Esophagus mucosa (tissue), 1 donor: ENCODE measurements around the gene FARS2. TPM values are rescaled to one million over a fixed set of nuclear protein-coding genes. Genes with fewer than 3 reads are reported as not detected.

Source experiments
- ATAC-seq: fragments of 200-7000 bp; cut with Tn5 transposase; one replicate; pipeline ENCODE4 v1.9.1; 2020
- total RNA-seq: library from RNA; stranded (reverse); gene quantifications from one replicate; pipeline ENCODE4 v1.2.4, GENCODE V29; 2023
- donor health status: DM: yes; HTN: yes; CAD: no.

The FARS2 gene
- total RNA-seq, 1 donor from 2014 or later = 15.4 TPM

GRCh38 chr6:5512422-5512821 lies 251.1 kb downstream of the FARS2 start:
- no peak for ATAC-seq

DNA sequence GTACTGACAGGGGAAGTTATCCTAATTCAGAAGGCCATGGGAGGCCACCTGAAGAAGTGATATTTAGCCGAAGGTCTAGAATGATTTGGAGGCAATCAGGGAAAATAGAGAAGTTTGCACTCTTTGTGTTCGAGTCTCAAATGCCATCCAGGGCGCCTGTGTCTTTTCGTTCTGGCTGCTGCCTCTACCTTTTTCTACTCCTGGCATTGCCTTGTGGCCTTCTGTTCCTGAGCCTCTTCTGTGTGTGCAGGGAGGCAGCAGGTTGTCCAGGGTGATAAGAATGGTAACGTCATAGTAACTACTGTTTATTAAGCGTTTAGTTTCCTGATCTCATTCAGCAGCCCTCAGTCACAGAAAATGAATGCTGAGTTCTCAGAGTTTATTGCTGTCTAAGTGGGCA lies 252.1 kb downstream of the FARS2 start:
- ATAC-seq = no peak

- ATAC-seq = no peak
Measured at GRCh38 chr6:5514353-5514752, 253.0 kb downstream of the FARS2 start.

- ATAC-seq = no peak
Measured at GRCh38 chr6:5515200-5515599, 253.9 kb downstream of the FARS2 start.

DNA sequence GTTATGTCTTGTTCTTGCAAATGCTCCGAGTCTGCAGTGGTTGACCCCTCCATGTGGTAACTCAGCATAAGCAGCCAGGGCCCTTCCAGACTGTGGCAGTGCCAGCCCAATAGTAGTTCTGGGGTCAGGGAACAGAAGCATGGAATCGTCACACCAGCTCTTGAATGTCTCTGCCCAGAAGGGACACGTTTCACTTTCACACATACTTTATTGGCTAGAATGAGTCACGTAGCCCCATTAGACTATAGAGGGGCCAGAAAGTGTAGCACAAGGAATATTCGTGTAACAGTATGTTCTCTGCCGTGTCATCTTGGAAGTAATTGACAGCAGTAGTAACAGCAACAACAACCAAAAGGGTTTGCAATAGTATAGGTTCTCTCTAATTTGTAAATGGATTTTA lies 254.7 kb downstream of the FARS2 start:
- ATAC-seq = no peak

- ATAC-seq = peak; percentile 64
Measured at GRCh38 chr6:5517796-5518195, 256.5 kb downstream of the FARS2 start.

DNA sequence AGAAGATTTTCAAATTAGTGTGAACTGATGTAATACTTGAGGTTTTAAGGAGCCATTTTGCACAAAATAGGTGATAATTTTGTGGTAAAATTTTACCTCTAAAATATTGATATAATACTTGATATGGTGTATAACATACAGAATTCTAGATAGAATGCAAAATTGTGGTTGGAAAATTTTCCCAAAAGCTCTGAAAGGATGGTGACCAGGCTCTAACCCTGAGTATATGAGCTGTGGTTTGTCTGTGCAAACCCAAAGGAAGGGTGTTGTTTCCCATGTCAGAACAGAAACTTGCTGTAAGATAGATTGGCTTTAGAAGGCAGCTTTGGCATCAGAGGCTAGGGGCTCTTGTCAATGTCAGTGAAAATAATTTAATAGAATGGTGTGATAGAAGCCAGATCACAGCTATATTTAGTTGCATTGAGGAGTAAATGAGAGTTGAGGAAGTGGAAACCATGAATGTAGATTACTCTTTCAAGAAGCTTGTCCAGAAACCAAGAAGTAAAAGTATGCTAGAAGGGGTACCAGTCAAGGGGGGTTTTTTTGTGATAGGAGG lies 257.7 kb downstream of the FARS2 start:
- no peak for ATAC-seq

- no peak for ATAC-seq
Measured at GRCh38 chr6:5520796-5521195, 259.5 kb downstream of the FARS2 start.

DNA sequence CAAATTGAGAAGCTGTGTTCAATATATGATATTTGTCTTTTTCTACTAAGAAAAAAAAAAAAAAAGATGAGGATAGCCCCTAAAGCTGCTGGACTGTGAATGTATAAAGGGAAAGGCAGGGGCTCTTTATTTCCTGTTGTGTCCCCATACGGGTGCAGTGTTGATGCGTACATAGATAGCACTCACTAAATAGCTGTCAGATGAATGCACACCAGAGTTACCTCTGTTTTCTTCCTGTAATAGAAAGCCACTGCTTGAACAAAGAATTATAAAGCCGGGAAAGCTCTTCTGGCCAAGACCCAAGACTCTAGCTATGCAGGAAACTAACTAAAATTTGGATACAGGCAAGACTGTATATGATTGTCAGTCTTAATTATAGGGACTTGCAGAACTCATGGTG lies 260.0 kb downstream of the FARS2 start:
- ATAC-seq = no peak

GRCh38 chr6:5522147-5522546 lies 260.8 kb downstream of the FARS2 start:
- ATAC-seq = no peak

DNA sequence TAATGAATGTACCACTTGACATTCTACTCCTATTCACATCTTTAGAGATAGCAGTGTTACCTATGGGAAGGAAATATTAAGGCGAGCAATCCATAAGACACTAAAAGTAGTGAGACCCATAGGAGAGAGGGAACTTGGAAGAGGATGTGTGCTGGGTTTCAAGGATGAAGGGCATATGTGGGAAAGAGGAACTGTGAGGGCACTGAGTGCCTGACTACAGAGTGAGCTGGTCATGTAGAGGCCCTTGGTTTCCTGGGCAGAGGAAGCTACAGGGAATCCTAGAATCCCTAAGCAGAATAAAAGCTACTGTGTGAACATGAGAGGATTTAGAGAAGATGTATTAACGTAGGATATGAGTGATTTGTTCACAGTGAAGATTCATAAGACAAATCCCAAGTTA lies 262.8 kb downstream of the FARS2 start:
- ATAC-seq = no peak

DNA sequence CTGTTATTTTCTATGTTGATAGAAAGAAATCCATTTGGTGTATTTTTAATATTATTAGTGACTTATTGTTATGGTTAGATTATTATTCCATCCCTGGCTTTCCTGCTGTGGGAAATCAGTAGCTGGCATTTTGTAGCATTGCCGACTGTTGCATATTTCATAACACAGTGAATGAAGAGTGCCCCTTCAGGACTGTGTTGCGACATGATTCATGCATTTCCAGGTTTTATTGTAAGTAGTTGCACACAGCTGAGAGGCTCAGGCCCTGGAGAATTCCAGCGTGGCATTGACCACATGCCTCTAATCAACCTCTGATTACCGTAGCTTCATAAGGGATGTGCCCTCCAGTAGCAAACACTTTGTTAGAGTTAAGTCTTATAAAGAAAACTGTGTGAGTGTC lies 263.9 kb downstream of the FARS2 start:
- ATAC-seq = no peak

DNA sequence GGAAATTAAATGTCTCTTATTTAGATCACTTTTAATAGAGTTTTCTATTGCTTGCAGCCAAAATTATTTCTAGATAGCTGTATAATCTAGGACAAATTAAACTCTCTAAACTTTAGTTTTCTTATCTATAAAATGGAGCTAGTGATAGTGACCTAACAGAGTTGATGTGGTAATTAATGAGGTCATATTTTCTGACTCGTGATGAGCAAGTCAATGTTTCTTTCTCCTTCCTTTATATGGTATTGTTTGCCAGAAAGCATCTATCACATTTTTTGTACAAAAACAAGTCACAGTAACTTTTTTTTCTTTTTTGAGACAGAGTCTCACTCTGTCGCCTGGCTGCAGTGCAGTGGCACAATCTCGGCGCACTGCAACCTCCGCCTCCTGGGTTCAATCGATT lies 267.7 kb downstream of the FARS2 start:
- ATAC-seq = no peak

- ATAC-seq = no peak
Measured at GRCh38 chr6:5529733-5530132, 268.4 kb downstream of the FARS2 start.

DNA sequence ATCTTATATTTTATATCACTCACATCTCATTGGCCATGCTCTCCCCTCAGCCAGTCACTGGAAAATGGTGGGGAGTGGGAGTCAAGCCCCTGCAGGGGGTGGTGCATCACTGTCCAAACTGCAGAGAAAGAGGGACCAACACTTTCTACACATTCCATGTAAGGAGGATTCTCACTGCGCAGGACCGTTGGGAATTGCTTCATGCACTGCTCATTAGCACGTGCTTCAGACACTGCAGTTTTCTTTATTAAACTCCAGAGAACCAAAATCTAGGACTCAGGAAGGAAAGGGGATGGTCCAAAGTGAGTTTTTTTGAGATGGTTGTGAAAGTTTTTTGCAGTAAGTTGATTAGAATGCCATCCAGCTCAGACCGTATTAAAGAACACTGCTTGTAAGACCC lies 269.8 kb downstream of the FARS2 start:
- no peak for ATAC-seq

DNA sequence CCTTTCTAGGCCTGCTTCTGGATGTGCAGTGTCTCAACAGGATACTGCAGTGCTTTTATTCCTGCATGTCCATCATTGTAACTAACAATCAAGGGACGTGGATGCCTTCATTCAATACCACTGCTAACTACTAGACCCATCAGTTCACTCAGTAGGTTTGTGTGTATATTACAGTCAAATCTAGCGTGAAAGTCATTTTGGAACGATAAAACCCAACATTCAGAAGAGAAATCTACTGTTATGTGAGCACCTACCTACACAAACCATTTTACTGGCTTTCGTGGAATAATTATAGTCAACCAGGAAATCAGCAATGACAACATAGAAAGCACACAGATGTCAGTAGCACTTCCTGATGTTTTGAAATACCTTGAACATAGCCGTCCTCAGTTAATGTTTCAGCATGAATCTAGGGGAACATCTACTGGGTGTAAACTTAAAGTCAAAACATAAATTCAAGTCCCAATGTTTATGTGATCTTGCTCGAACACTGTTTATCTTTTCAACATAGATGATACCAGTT lies 270.6 kb downstream of the FARS2 start:
- no peak for ATAC-seq

DNA sequence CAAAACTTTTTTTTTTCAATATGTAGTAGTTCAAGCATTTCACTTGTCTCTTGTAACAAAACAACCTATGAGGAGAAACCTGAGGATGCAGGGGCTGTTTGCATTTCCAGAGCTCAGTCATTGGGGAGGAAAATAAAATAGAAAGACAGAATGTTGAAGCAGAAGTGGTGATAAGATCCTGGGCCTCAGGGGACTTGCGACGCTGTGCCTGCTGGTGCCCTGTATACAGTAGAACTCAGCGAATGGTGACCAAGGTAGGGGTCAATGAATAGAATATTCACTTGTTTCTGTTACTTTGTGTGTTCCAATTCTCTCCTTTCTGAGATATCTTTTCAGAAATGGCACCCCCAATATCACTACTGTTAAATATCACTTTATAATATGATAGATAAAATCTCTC lies 271.6 kb downstream of the FARS2 start:
- ATAC-seq = no peak

DNA sequence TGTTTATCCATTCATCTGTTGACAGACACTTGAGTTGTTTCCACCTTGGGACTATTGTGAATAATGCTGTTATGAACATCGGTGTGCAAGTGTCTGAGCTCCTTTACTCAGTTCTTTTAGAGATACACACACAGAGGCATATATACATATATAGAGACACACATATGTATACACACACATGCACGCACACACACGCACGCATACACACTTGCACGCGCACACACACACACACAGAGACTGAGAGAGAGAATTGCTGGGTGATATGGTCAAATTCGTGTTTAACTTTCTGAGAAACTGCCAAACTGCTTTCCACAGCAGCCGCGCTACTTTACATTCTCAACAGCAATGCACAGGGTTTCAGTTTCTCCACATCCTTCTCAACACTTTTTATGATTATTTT lies 273.3 kb downstream of the FARS2 start:
- no peak for ATAC-seq

GRCh38 chr6:5536644-5537043 lies 275.3 kb downstream of the FARS2 start:
- no peak for ATAC-seq

DNA sequence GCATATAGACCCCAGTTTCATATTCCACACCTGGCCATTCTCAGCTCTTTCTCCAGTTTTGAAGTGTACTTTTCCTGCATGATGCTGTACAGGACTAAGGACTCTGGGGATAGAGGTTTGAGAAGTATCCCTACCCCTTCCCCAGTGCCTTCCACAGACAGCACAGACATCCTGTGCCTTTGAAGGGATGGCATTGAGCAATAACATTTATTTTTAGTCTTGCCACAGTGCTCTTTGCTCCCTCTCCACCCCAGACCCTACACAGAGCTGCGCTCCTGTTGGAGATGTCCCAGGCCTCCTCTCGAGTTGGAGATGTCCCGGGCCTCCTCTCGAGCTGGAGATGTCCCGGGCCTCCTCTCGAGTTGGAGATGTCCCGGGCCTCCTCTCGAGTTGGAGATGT lies 275.8 kb downstream of the FARS2 start:
- ATAC-seq = no peak

DNA sequence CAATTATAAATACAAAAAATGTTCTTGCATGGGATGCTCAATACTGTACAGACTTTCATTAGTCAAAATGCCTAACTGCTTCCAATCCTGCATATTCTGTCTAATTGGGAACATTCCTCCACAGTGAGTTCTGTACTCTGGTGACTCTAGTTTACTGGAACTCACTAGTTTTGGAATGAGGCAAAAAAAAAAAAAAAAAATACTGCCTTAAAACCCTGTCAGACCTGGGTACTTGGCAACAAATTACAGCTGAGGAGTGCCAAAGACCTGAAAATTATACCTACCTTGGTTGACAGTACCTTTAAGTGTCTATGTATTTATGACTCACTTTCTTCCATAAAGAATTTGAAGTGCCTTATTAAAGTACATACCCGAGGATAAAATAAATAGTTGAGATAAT lies 276.7 kb downstream of the FARS2 start:
- no peak for ATAC-seq

DNA sequence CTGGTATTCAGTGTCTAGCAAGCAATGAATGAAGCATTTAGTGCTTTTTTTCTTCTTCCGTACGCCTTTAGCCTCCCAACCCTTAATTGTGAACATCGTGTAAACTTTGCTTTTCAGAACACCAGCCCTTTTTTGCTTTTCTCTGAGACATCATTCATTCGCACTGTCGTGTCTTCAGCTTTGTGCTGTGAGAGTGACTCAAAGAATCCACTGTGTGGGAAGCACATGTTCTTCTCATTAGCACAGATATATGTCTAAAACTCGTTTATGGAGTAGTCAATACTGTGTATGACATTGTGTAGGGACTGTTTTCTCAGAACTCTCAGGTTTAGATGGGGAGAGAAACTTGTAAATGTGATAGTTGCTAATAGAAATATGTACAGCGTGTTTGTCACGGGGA lies 279.1 kb downstream of the FARS2 start:
- ATAC-seq = no peak

DNA sequence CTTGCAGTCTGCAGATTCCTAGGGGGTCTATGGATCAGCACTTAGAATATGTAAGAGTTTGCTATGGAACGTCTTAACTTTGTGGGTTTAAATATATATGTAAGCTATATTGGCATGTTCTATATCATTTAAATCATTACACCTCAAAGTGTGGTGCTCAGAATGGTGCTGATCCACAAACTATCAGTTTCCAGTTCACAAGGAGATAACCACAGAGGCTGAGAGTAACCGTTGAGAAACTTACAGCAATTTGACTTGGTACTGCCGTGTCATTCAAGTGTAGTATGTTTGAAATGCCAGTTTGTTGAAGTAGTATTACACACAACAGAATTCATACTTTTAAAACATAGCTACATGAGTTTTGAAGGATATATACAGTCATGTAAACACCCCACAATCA lies 279.7 kb downstream of the FARS2 start:
- no peak for ATAC-seq

DNA sequence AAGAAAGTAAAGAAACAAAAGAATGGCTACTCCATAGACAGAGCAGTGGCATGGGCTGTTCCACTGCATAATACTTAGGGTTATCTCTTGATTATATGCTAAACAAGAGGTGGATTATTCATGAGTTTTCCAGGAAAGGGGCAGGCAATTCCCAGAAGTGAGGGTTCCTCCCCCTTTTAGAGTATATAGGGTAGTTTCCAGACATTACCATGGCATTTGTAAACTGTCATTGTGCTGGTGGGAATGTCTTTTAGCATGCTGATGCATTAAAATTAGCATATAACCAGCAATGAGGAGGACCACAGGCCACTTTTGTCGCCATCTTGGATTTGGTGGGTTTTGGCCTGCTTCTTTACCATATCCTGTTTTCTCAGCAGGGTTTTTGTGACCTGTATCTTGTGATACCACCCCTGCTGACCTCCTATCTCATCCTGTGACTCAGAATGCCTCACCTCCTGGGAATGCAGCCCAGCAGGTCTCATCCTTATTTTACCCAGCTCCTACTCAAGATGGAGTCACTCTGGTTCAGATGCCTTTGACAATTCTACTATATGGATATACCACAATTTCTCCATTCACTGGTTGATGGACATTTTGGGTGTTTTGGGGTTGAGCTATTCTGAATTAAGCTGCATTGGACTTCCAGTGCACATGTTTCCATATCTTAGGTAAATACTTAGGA lies 280.6 kb downstream of the FARS2 start:
- peak; percentile 83 for ATAC-seq

DNA sequence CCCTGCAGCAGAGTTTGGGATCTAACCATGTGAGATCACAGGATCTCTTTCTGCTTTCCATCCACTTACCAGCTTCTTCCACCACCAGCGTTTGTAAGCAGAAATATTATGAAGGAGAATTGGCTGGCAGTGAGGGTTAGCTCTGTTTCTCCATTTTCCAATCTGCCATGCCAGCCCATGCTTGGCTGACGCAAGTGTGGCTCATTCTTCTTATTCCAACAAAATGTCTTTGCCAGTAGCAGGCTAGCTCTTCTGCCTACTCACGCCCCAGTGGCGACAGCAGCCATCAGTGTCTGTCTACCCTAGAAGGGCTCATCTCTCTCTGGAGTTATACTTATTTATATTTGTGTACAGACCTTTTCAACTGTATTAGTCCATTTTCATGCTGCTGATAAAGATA lies 286.2 kb downstream of the FARS2 start:
- ATAC-seq = no peak
